ENCODE results near the gene MBD6. TPM values are rescaled to one million over a fixed set of nuclear protein-coding genes. Genes with fewer than 3 reads are reported as not detected.
"Not testable (repeated sequence)": the region's sequence is repeated elsewhere in the genome, so short reads cannot be mapped to it uniquely, and the experiment has no call there.

Gene MBD6
- total RNA-seq, 2 experiments from 2014 or later: 23.9 to 110 TPM

DNA sequence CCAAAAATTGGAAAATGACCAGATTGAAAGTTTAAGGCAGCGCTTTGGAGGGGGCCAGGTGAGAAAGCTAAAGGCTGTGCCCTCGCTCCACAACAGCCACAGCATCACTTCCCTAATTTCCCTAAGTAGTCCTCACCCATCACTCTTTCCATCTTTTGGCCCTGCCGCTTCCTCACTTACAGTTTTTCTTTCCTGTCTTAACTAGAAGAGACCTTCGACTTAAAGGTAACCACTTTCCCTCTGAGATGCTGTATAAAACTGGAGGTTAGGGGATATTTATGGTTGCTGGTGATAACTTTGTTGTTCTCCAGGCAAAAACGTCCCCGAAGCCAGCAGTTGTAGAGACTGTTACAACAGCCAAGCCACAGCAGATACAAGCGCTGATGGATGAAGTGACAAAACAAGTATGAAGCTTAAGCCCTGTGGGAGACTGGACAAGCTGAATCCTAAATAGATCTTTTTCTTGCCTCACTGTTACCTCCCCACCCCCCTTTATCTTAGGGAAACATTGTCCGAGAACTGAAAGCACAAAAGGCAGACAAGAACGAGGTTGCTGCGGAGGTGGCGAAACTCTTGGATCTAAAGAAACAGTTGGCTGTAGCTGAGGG, 6.6 kb upstream of the MBD6 start:
- TF ChIP-seq, protein P1, sequence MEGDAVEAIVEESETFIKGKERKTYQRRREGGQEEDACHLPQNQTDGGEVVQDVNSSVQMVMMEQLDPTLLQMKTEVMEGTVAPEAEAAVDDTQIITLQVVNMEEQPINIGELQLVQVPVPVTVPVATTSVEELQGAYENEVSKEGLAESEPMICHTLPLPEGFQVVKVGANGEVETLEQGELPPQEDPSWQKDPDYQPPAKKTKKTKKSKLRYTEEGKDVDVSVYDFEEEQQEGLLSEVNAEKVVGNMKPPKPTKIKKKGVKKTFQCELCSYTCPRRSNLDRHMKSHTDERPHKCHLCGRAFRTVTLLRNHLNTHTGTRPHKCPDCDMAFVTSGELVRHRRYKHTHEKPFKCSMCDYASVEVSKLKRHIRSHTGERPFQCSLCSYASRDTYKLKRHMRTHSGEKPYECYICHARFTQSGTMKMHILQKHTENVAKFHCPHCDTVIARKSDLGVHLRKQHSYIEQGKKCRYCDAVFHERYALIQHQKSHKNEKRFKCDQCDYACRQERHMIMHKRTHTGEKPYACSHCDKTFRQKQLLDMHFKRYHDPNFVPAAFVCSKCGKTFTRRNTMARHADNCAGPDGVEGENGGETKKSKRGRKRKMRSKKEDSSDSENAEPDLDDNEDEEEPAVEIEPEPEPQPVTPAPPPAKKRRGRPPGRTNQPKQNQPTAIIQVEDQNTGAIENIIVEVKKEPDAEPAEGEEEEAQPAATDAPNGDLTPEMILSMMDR (conservative IDR thresholded peaks at IDR 0.05; ENCODE audit: low read length): no peak
- no peak for TF ChIP-seq EZH2phosphoT487 (IDR thresholded peaks at IDR 0.05; ENCODE audit: borderline replicate concordance, low read depth, low read length)
- Histone ChIP-seq H3K27ac (ENCODE audit: low read depth, low read length, poor library complexity, severe bottlenecking) (peak overlapping the region; percentile 10), H3K36me3 (ENCODE audit: insufficient read depth, low read length) (peaks cover 89% of the 10 kb centered on the region), H3K4me1 (ENCODE audit: insufficient read depth, low read length, poor library complexity, severe bottlenecking) (peaks cover 19% of the 10 kb centered on the region), H3K4me3 (ENCODE audit: low read depth, low read length, poor library complexity, severe bottlenecking) (no peak overlapping the region), H2AFZ (ENCODE audit: low read length) (no peak overlapping the region), H3K9me3 (ENCODE audit: low read length) (no peaks in the 10 kb centered on the region), H3K9me2 (ENCODE audit: insufficient read depth, low read length) (no peaks in the 10 kb centered on the region), H4K20me1 (ENCODE audit: insufficient read depth, low read length) (peaks cover 10% of the 10 kb centered on the region), H3K4me2 (ENCODE audit: low read length) (no peak overlapping the region), H3K79me2 (ENCODE audit: insufficient read depth, low read depth, low read length) (peaks cover 23% of the 10 kb centered on the region)
- intact Hi-C loops (cut with micrococcal nuclease; ENCODE audit: unreplicated experiment): no loop called here
- CTCF ChIA-PET (ENCODE audit: unreplicated experiment): interaction anchor here (0.6 kb wide), 1 partner anchor 25 kb away, joined by 3 read pairs; no protein-coding TSS in a partner anchor
- POLR2A ChIA-PET: interaction anchor here (1.6 to 1.8 kb wide), 2 partner anchors 11 to 36 kb away, joined by 5 to 11 read pairs; no protein-coding TSS in a partner anchor
- TSS peak; percentile 53 for BruUV-seq (replicated peaks)
- no peak for DNase-seq (ENCODE audit: low spot score)

DNA sequence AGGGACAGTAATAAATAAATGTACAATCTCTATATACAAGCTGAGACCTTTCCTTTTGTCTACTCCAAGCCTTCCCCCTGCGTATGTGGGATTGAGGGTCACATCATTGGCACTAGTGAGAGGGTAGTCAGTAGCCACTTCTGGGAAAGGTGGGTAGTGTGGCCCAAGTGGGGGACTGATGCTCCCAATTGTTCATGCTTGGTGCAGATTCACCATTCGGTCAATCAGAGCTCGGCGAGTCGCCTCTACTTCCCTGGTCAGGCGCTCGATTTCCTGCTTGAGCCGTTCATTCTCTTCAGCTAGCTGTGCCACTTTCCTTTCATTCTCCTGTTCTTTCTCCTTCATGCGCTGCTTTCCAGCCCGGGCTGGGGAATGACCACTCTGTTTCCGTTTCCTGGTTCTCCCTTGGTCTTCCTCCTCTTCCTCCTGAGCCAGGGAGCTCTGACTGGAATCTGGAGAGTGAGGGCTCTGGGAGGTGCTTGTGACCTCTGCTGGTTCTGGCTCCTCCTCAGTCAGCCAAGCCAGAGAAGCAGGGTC, 5.9 kb upstream of the MBD6 start:
- H3K4me1 ChIP-seq (ENCODE audit: insufficient read depth, low read length, poor library complexity, severe bottlenecking): peaks cover 25% of the 10 kb centered on the region
- H3K9me3 ChIP-seq (ENCODE audit: low read length): no peaks in the 10 kb centered on the region
- BruUV-seq (replicated peaks): no TSS peak
- no peak overlapping the region for H2AFZ ChIP-seq (ENCODE audit: low read length)
- H3K4me3 ChIP-seq (ENCODE audit: low read depth, low read length, poor library complexity, severe bottlenecking): no peak overlapping the region
- H3K36me3 ChIP-seq (ENCODE audit: insufficient read depth, low read length): peaks cover 83% of the 10 kb centered on the region
- CTCF ChIA-PET (ENCODE audit: unreplicated experiment): interaction anchor here (0.6 kb wide), 1 partner anchor 25 kb away, joined by 3 read pairs; no protein-coding TSS in a partner anchor
- POLR2A ChIA-PET: interaction anchor here (1.6 kb wide), 1 partner anchor 36 kb away, joined by 5 read pairs; no protein-coding TSS in a partner anchor
- DNase-seq (ENCODE audit: low spot score): no peak
- TF ChIP-seq, protein P1 (conservative IDR thresholded peaks at IDR 0.05; ENCODE audit: low read length): no peak
- no peak for TF ChIP-seq EZH2phosphoT487 (IDR thresholded peaks at IDR 0.05; ENCODE audit: borderline replicate concordance, low read depth, low read length)
- peaks cover 23% of the 10 kb centered on the region for H3K79me2 ChIP-seq (ENCODE audit: insufficient read depth, low read depth, low read length)
- no peak overlapping the region for H3K27ac ChIP-seq (ENCODE audit: low read depth, low read length, poor library complexity, severe bottlenecking)
- peaks cover 10% of the 10 kb centered on the region for H4K20me1 ChIP-seq (ENCODE audit: insufficient read depth, low read length)
- H3K9me2 ChIP-seq (ENCODE audit: insufficient read depth, low read length): no peaks in the 10 kb centered on the region
- intact Hi-C loops (cut with micrococcal nuclease; ENCODE audit: unreplicated experiment): no loop called here
- H3K4me2 ChIP-seq (ENCODE audit: low read length): no peak overlapping the region

DNA sequence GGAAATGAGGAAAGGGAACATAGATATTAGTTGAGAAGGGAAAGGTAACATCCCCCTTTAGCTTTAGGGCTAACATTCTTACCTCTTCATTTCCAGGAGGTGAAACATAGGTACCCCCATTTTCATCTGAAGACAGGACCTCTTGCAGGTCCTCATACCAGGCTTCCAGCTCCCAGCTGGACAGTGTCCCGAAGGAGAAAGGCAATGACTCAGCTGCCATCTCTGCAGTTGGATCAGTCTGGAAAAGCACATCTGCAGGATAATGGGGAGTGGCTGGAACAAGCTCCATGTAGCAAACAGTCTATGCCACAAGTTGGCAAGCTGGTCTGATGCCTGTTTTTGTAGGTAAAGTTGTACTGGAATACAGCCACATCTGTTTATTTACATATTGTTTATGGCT, 5.4 kb upstream of the MBD6 start:
- Histone ChIP-seq H3K9me2 (ENCODE audit: insufficient read depth, low read length) (no peaks in the 10 kb centered on the region), H3K36me3 (ENCODE audit: insufficient read depth, low read length) (peaks cover 78% of the 10 kb centered on the region)

DNA sequence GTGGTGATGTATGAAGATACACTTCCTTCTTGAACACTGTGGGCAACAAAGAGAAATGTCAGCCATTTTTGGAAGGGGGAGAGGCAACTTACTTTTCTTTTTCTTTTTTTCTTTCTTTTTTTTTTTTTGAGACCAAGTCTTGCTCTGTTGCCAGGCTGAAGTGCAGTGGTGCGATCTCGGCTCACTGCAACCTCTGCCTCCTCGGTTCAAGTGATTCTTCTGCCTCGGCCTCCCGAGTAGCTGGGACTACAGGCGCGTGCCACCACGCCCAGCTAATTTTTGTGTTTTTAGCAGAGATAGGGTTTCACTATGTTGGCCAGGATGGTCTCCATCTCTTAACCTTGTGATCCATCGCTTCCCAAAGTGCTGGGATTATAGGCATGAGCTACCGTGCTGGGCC, 4.9 kb upstream of the MBD6 start:
- H4K20me1 ChIP-seq (ENCODE audit: insufficient read depth, low read length): peaks cover 10% of the 10 kb centered on the region

More for the DNA sequence above, 5.4 kb upstream of the MBD6 start:
- CTCF ChIA-PET (ENCODE audit: unreplicated experiment): interaction anchor here (1.1 kb wide), 1 partner anchor 58 kb away, joined by 3 read pairs; no protein-coding TSS in a partner anchor
- TF ChIP-seq EZH2phosphoT487 (IDR thresholded peaks at IDR 0.05; ENCODE audit: borderline replicate concordance, low read depth, low read length): no peak
- TF ChIP-seq, protein P1 (conservative IDR thresholded peaks at IDR 0.05; ENCODE audit: low read length): no peak
- Histone ChIP-seq H3K9me3 (ENCODE audit: low read length) (no peaks in the 10 kb centered on the region), H3K4me2 (ENCODE audit: low read length) (no peak overlapping the region), H2AFZ (ENCODE audit: low read length) (no peak overlapping the region), H4K20me1 (ENCODE audit: insufficient read depth, low read length) (peaks cover 10% of the 10 kb centered on the region), H3K27ac (ENCODE audit: low read depth, low read length, poor library complexity, severe bottlenecking) (no peak overlapping the region), H3K79me2 (ENCODE audit: insufficient read depth, low read depth, low read length) (peaks cover 23% of the 10 kb centered on the region), H3K4me1 (ENCODE audit: insufficient read depth, low read length, poor library complexity, severe bottlenecking) (peaks cover 30% of the 10 kb centered on the region), H3K4me3 (ENCODE audit: low read depth, low read length, poor library complexity, severe bottlenecking) (no peak overlapping the region)
- POLR2A ChIA-PET: no interaction called here
- intact Hi-C loops (cut with micrococcal nuclease; ENCODE audit: unreplicated experiment): no loop called here
- BruUV-seq (replicated peaks): no TSS peak
- DNase-seq (ENCODE audit: low spot score): no peak

More for the DNA sequence above, 4.9 kb upstream of the MBD6 start:
- intact Hi-C loops (cut with micrococcal nuclease; ENCODE audit: unreplicated experiment); DNase-seq (ENCODE audit: low spot score); H3K9me3 ChIP-seq (ENCODE audit: low read length); H3K27ac ChIP-seq (ENCODE audit: low read depth, low read length, poor library complexity, severe bottlenecking); H3K9me2 ChIP-seq (ENCODE audit: insufficient read depth, low read length); H3K4me3 ChIP-seq (ENCODE audit: low read depth, low read length, poor library complexity, severe bottlenecking); BruUV-seq (replicated peaks); H2AFZ ChIP-seq (ENCODE audit: low read length): not testable (repeated sequence)
- peaks cover 23% of the 10 kb centered on the region for H3K79me2 ChIP-seq (ENCODE audit: insufficient read depth, low read depth, low read length)
- POLR2A ChIA-PET: interaction anchor here (0.8 kb wide), 1 partner anchor 15 kb away, joined by 3 read pairs; no protein-coding TSS in a partner anchor
- H3K4me1 ChIP-seq (ENCODE audit: insufficient read depth, low read length, poor library complexity, severe bottlenecking): peaks cover 32% of the 10 kb centered on the region
- H3K4me2 ChIP-seq (ENCODE audit: low read length): peak overlapping the region; percentile 93; the same call in 1 of the 2 replicates
- CTCF ChIA-PET (ENCODE audit: unreplicated experiment): interaction anchor here (1.1 kb wide), 1 partner anchor 59 kb away, joined by 3 read pairs; no protein-coding TSS in a partner anchor
- peaks cover 72% of the 10 kb centered on the region for H3K36me3 ChIP-seq (ENCODE audit: insufficient read depth, low read length)

All from OCI-LY7 (cell line).